C4-2B (cell line): Measurements from ENCODE around the gene TXLNB.

Experiments
- H3K27ac ChIP-seq: fragments of 450-650 bp; 2 replicates; pipeline ENCODE4 v1.5.1; 2017
- ZFX ChIP-seq: fragments of 450-650 bp; IDR thresholded peaks from 2 replicates; pipeline ENCODE4 v1.6.1; 2017
- TF ChIP-seq, protein P1 (sequence below): fragments of 450-650 bp; conservative IDR thresholded peaks from 2 replicates; pipeline ENCODE4 v1.5.1; 2017; ENCODE audit warnings: mild to moderate bottlenecking

The TXLNB gene

DNA sequence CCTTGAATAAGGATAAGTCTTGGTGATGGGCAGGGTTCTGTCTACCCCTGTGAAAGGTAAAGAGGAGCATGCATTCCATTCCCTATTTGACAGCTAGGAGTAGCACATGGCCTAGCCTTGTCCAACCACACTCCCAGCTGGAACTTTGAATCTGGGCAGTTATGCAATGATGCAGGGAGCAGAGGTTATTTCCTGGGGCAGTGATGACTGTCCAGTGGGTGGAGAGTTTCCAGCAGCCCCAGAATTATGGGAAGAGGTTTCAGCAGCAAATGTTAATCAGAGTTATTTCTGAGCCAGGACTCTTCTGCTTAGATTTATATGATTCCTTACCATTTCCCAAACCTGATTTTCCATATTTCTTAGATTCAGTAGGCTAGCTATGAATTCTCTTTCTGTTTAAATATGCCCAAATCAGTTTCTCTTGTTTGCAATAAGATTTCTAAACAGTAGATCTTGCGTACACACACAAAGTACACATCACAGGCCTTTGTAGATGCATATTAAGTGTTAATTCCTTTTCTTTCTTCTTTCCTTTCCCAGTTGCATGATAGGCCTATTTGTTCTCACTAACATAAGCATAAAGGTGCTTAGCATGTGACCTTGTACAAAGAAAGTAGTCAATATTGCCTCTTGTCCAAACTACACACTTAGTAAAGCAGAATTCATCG lies 17.3 kb upstream of the TXLNB start:
- no peak overlapping the region for H3K27ac ChIP-seq
- TF ChIP-seq, protein P1, sequence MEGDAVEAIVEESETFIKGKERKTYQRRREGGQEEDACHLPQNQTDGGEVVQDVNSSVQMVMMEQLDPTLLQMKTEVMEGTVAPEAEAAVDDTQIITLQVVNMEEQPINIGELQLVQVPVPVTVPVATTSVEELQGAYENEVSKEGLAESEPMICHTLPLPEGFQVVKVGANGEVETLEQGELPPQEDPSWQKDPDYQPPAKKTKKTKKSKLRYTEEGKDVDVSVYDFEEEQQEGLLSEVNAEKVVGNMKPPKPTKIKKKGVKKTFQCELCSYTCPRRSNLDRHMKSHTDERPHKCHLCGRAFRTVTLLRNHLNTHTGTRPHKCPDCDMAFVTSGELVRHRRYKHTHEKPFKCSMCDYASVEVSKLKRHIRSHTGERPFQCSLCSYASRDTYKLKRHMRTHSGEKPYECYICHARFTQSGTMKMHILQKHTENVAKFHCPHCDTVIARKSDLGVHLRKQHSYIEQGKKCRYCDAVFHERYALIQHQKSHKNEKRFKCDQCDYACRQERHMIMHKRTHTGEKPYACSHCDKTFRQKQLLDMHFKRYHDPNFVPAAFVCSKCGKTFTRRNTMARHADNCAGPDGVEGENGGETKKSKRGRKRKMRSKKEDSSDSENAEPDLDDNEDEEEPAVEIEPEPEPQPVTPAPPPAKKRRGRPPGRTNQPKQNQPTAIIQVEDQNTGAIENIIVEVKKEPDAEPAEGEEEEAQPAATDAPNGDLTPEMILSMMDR = no peak
- TF ChIP-seq ZFX = no peak

DNA sequence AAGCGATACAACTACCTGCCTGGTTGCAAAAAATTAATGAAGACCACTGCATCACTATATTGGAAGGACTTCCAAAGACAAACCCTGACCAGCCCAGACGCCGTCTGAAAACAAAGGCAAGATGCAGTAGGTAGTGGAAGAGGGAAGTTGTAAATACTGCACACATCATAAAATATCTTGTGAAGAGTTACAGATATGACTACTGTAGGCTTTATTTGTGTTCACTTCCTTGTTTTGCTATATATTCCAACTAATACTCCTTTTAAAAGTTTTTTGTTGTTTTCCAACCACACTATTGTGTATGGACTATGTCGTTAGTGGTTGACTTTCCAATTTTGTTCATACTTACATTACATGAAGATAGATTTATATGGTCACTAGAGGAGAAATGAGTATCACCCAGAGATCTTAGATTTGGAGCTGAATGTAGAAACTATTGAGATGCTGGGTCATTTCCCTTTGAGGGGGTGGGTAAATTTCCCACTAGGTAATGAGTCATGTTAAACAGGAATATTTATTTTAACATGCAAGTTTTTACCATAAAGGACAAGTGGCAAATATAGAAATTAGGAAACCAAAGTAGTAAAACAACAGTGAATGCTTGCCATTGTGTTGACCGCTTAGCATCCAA lies 16.6 kb upstream of the TXLNB start:
- TF ChIP-seq, protein P1 = no peak
- no peak overlapping the region for H3K27ac ChIP-seq

DNA sequence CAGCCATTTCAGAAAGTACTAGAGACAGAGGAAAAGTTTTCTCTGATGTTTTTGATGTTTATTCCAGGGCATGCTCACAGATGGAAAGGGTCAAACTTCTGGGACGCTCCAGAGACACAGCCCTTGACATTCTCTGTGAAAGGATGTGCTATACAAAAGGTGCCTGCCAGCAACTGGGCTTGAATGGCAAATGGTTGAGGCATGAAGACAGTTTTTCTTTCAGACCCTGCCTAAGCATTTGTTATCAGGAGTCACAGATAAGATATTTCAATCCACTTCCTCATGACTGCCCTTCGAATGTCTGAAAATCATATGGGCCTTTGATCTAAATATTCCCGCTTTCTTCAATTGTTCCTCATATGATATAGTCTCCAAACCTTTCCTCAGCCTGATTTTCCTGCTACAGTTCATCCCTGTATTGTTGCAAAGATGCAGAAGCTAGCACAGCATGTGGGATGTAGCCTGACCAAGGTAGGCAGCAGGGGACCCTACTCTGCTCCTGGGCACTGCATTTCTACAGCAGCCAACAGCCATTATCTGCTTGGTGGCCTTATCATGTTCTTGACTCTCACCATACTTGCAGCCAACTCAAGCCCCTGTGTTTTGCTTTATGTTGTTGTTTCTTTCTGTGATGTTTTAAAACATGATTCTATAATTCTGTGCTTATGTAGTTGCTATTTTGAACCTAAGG lies 14.6 kb upstream of the TXLNB start:
- TF ChIP-seq ZFX = no peak
- TF ChIP-seq, protein P1 = no peak

DNA sequence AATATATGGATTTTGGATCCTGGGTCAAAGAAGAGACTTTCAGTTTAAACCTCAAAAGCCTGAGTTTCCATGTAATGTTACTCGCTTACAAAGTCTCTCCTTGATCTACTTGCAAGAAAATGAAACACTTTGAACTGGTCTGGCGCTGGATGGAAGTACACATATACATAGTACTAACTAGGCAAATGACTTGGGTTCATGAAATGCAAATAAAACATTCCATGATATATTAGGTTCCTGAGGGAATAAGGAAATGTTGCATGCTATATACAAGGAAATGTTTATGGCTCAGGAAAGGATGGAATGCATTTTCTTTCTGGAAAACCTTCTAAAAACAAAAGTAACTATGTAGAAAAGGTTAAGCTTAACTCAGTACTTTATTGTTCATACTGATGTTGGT lies 11.4 kb upstream of the TXLNB start:
- TF ChIP-seq, protein P1 = no peak
- no peak for TF ChIP-seq ZFX

More for the DNA sequence above, 14.6 kb upstream of the TXLNB start:
- H3K27ac ChIP-seq = no peak overlapping the region

DNA sequence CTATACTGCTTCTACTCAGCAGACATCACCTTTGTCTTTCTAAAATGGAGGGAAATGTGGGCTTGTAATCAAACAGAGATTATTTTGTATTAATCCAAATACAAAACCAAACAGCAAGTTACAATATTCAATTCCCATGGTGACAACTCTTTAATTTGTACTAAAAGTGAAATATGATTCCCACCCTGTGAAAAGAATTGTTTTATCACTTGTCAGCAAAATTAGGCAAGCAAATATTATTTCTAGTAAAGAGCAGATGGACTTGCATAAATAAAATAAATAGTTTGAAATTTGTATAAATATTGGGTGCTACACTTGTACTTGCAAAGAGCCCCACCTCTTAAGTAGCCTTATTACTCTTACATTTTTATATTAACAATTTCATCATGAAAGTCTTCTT lies 6.1 kb upstream of the TXLNB start:
- no peak for TF ChIP-seq ZFX
- TF ChIP-seq, protein P1 = no peak
- no peak overlapping the region for H3K27ac ChIP-seq

More for the DNA sequence above, 11.4 kb upstream of the TXLNB start:
- no peak overlapping the region for H3K27ac ChIP-seq

DNA sequence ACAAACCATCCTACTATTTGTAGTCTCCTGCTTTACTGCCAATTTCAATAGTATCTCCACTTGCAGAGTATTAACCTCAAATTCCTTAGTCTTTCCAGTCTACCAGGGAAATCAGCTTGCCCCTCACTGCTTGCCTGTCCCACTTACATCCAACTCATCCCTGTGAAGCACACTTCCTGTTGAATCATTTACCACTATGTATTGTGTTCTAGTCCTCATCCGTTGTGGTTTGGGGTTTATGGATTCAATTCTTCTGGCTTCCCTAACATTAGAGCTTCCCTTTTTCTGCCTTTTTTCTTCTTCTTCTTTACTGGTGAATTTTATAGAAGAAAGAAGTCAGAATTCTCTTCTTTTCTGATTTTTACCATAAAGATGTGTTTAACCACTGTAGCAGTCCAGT lies 5.1 kb upstream of the TXLNB start:
- TF ChIP-seq ZFX = no peak
- TF ChIP-seq, protein P1 = no peak
- no peak overlapping the region for H3K27ac ChIP-seq

DNA sequence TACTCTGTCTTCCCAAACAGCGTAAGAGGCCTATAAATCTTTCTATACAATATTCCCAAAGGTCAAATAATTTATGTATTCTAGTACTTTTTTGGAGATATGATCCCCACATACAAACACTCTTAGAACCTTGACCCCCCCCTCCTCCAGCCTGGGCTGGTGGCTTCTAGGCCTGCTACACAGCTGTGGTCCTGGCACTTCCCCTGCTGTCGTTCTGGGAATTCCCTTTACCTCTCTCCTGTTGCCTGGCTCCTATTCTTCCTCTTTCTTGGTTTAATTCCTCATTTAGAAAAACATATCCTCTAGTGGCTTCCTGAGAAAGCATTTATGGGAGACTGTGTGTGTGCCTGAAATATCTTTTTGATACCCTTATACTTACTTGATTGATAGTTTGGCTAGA lies 4.1 kb upstream of the TXLNB start:
- no peak overlapping the region for H3K27ac ChIP-seq
- TF ChIP-seq ZFX = no peak
- TF ChIP-seq, protein P1 = no peak
